Hematopoietic multipotent progenitor cell treated with erythropoietin and hydrocortisone succinate and interleukin-3 and kit ligand, for 6 days (in vitro differentiated cells): Measurements from ENCODE around the gene CCDC34.

ENCODE experiments used
- DNase-seq: peaks from one replicate; pipeline ENCODE4 v3.0.0-alpha.2; 2015

The CCDC34 gene

GRCh38 chr11:27319072-27319471, 43.9 kb downstream of the CCDC34 start:
- no peak for DNase-seq

DNA sequence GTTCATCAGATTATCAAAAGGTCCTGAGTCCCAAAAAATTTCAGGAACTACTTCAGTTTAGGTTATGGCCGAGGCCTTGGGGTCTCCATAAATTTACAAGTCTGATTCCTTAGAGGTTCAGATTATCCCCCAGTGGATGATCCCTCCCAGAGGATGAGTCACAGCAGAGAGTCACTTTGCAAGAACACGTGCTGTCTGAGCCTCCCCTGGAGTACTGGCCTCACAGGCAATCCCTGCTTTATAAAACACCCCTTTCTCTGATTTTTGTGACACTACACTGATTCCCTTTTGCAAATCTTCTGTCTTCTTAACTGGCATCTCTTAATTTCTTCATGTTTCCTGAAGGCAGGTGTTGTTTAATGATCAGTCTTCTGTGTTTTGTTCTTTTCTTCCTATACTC, 45.3 kb downstream of the CCDC34 start:
- DNase-seq = no peak

DNA sequence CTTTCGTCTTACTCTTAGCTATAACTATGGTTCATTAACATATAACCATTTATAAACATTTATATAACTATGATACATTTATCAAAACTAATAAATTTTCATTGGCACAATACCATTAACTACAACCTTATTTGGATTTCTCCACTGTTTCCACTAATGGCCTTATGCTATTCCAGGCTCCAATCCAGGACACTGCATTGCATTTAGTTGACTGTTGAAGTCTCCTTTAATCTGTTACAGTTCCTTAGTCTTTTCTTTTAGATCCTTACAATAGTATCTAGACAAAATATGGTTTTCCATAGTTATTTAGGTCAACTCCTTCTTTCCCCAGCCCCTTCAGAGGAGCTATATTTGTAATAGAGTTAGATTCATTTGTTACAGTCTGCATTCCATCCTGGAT, 47.2 kb downstream of the CCDC34 start:
- no peak for DNase-seq

DNA sequence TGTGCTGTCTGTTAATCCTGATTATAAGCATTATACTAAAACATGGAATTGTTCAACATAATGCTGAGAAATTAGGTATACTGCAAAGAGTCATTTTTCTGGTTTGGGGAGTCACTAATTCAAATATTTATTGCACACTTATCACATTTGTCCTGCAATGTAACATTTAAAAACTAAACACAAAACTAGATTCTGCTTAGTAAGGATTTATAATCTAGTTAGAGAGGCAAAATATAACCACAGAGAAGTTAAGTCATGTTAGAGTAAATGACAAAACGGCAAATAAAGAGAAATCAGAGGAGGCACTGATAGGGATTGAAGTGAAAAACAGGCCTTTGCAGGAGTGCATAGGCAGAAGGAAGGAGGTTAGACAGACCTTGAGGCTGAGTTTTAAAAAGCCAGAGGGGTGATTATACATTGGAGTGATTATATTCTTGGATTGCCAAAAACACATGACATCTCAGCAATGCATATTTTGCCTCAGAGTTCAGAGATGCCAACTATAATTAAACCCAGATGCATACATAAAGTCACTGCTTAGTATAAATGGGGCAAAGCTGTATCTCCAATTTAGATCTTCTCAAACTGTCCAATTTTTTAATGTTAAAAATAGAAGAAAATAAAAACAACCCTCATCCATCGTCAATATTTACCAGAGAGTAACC, 49.7 kb downstream of the CCDC34 start:
- DNase-seq = no peak

GRCh38 chr11:27312110-27312509, 50.9 kb downstream of the CCDC34 start:
- no peak for DNase-seq

- DNase-seq = no peak
Observed at GRCh38 chr11:27310707-27311106, 52.3 kb downstream of the CCDC34 start.

GRCh38 chr11:27310182-27310581, 52.8 kb downstream of the CCDC34 start:
- DNase-seq = no peak

DNA sequence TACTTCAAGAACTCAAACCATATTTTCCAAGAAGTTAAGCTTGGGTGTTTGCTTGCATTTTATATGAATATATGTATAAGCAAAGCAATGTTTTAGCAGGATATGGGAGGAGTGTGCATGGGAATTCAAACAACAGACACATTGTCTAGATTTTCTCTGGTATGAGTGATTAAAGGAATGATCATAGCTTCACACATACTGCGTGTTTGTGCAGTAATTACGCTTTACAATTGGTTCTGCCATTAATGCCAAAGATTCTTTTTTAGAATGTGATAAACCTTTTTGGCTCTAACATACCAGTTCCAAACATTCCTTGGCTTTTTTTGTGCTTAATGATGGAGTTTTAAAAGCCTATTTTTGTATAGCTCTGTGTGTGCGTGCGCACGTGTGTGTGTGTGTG, 54.0 kb downstream of the CCDC34 start:
- DNase-seq = no peak

- DNase-seq = no peak
Observed at GRCh38 chr11:27307232-27307631, 55.8 kb downstream of the CCDC34 start.

DNA sequence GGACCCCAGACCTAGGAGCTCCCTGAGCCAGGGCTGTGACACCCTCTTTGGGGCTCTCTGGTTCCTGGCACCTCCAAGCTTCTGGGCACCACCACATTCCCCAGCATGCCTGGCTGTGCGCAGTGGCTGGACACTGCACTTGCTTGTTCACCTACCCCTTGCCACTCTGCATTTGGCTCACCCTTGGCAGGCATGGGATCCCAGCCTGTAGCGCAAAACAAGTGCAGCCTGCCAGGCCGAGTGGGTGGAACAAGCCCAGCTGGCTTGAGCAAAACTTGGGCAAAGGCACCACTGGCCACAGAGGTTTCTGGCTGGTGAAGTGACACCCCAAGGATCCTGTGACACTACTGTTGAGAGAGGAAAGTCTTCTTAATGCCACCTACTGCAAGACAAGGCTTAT, 57.3 kb downstream of the CCDC34 start:
- DNase-seq = no peak

DNA sequence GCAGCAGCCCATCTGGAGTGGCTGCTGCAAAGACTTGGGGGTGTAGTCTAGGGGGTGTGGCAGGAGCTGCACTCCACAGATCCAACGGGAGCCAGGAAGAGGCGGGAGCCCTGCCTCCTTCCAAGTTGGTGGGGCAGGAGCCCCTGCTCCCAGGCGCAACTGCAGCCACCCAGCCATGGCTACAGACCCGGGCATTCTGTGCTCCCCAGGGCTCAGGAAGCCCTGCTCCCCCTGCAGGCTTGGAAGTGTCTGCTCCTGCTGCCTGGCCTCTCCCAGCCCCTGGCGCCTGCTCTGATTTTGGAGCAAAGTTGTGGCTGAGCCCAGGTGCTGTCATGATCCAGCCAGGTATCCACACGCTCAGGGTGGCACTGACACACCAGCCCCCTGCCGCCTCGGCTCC, 58.5 kb downstream of the CCDC34 start:
- DNase-seq = no peak

GRCh38 chr11:27303903-27304302, 59.1 kb downstream of the CCDC34 start:
- no peak for DNase-seq

DNA sequence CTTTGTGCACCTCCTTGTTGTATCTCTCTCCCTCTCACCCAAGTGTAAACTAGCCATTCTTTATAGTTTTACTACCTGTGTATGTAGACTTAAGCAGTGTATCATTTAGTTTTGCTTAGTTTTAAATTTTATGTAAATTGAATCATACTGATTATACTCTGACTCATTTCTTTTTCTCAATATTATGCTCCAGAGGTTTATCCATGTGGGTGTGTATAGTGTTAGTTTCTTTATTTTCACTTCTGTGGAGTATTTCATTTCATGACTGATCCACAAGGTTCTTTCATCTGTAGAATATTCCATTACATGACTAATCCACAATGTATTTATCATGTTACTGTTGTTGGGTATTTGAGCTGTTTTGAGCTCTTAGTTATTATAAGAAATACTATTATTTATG, 62.0 kb downstream of the CCDC34 start:
- DNase-seq = no peak

DNA sequence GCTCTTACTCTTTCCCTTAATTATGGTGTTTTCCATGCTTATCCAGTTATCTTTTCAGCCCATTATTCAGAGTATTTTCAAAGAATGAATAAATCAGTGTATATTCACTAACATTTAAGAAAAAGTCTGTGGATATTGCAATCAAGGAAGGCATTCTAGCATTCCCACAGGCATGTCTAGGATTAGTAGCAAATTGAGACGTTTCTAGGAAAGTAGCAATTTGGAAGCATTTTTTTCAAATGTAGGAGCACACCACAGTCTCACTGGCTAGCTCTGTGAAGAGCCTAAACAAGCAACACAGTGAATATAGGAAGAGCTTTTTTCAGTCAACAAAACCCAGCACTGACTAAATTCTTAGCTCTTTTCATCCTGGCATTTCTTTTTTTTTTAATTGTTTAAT, 65.4 kb downstream of the CCDC34 start:
- no peak for DNase-seq

DNA sequence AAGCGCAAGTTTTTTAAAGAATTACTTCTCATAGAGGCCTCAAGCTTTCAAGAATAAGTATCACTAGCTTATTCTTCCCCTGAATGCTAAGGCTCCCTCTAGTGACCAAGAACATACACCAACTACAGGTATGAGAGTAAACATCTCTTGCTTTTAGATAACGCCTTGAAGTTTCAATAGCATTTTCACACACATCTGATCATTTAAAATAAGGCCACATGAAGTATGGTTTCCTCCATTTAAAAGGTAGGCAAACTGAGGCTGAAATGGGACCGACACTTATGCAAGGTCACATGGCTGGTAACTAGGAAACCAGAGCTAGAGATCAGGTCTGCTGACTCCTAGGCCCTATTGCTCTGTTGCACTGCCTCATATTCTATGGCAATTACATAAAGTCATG, 66.5 kb downstream of the CCDC34 start:
- peak; percentile 67 for DNase-seq

GRCh38 chr11:27295928-27296327, 67.1 kb downstream of the CCDC34 start:
- no peak for DNase-seq

DNA sequence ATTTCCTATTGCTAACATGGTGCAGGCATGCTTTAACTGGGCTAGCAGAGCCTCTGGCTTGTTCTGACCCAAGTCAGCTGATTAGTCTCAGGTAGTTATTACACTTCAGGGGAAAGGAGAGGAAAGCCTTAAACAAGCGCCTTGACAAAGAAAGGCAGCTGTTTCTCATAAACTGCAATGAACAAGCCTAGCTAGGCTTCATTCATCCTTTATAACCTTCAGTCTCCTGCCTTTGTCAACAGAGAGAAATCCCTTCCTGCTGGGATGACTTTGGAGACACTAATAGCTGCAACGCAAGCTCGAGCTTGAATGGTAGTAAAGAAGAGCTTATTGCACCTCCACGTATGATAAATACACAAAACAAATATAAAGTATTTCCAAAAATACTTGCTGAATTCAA, 68.4 kb downstream of the CCDC34 start:
- no peak for DNase-seq

- no peak for DNase-seq
Observed at GRCh38 chr11:27293515-27294417, 69.2 kb downstream of the CCDC34 start.

DNA sequence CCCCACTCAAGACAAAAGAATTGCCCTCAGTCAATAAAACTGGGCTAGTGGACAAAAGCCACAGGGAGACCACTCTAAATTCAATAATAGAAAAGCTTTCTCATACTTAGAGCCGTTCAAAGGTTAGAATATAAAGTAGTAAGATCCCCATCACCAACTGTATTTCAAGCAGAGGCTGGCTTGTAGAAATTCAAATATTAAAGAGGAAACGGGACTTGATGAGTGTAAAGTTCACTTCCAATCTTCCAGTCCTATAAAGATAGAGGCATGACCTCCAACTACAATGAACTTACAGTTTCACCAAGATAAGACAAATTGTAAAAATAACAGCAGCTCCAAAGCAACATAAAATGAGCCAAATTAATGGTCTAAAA, 70.4 kb downstream of the CCDC34 start:
- no peak for DNase-seq

GRCh38 chr11:27291954-27292636, 70.9 kb downstream of the CCDC34 start:
- DNase-seq = no peak

- DNase-seq = peak; percentile 7
Observed at GRCh38 chr11:27291302-27291889, 71.6 kb downstream of the CCDC34 start.

DNA sequence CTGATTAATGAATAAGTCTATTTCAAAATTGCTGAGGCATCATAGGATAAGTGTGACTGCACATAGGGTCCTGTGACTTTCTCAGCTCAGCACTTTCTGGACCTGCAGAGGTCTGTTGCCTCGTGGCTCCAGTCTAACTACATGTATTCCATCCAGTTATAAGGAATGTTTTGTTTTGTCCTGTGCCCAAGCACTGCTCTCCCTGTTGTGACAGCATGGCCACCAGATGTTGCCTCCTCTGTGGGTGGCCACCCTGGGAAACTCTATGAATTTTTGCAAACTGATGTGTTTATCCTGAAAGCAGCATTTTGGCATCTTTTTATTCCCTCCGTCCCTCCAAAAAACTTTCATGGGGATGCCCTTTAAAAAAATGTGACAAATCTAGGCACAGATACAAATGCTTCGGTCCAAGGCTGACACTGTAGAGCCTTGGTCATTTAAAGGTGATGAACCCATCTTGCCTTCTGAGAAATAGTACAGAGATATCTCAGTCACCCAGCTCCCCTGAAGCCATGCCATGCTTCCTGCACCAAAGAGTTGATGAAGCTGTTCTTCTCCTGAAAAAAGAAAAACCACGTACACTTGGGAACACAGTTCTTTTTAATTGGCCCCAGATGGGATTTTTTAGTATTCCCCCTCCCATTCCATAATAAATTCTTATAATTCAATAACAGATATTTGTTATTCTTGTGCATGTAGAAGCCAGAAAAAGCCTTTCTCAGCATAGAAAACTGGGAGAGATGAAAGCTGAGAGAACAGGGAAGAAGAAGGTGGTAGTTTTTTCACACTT, 72.6 kb downstream of the CCDC34 start:
- no peak for DNase-seq
